Psoas muscle (tissue), 8 donors: Measurements from ENCODE around the gene MAP4K4. TPM values are rescaled to one million over a fixed set of nuclear protein-coding genes. Genes with fewer than 3 reads are reported as not detected.

Experiments
- ATAC-seq, 4 donors: fragments of 200-7000 bp; cut with Tn5 transposase; one replicate each; pipeline ENCODE4 v1.9.1; 2020; ENCODE audit warnings: moderate library complexity in 3 of 4, mild to moderate bottlenecking in 2 of 4
- DNase-seq, 2 donors: peaks; one replicate each; pipeline ENCODE4 v3.0.0-alpha.2; 2020
- H3K27ac ChIP-seq: fragments of 200-600 bp; one replicate; pipeline ENCODE4 v1.8.0; 2022
- H3K27me3 ChIP-seq, 3 donors: fragments of 200-600 bp in 1 of 3; one replicate each; pipeline versions ENCODE4 v1.6.1 to v1.8.0; 2013 to 2022; ENCODE audit warnings: low read length in 2 of 3, mild to moderate bottlenecking in 2 of 3, moderate library complexity in 1 of 3; ENCODE audit not compliant: insufficient read depth in 3 of 3
- H3K36me3 ChIP-seq, 2 donors: fragments of 200-600 bp in 1 of 2; one replicate each; pipeline versions ENCODE4 v1.6.1 to v1.8.0; 2013 to 2022; ENCODE audit warnings: low read depth in 1 of 2, mild to moderate bottlenecking in 1 of 2, moderate library complexity in 1 of 2; ENCODE audit not compliant: insufficient read depth in 1 of 2
- H3K4me1 ChIP-seq: fragments of 200-600 bp; one replicate; pipeline ENCODE4 v1.8.0; 2022
- H3K4me3 ChIP-seq: fragments of 200-600 bp; one replicate; pipeline ENCODE4 v1.8.0; 2022; ENCODE audit warnings: mild to moderate bottlenecking
- H3K9me3 ChIP-seq: fragments of 200-600 bp; one replicate; pipeline ENCODE4 v1.8.0; 2022
- WGBS, 3 donors: extraction: QIAGEN DNeasy Blood & Tissue Kit; methylation state at CpG; one replicate each; pipeline versions ENCODE4 v1.1.6 to v1.1.7; 2013; 5-methylcytosine and 5-hydroxymethylcytosine counted together
- intact Hi-C, 2 donors: fragments of 100-400 bp; cut with DNase I; formaldehyde crosslinking; loops; one replicate each; pipeline versions ENCODE4 v1.11.0 to v1.14.2; 2022
- polyA plus RNA-seq, 3 donors: library from polyadenylated mRNA; stranded (reverse); fragments of 200-250 nt; gene quantifications; one replicate each; pipeline ENCODE4 v1.2.3, GENCODE V29; 2013
- total RNA-seq, 4 donors: library from RNA; stranded (reverse); fragmentation: NEBNext Ultra II Directional in 2 of 4; extraction: Animal tissue kit (Norgen Biotek cat#: 25700) in 2 of 4; gene quantifications; one replicate each; pipeline versions ENCODE4 v1.2.1 to v1.2.4, GENCODE V29; 2021 to 2023
- TF ChIP-seq, protein P1 (sequence below): fragments of 200-600 bp; IDR thresholded peaks from one replicate; pipeline ENCODE4 v1.8.0; 2022; ENCODE audit warnings: antibody characterized with exemption
- donor health status: healthy with polysubstance abuse.
- donor health status: DM: no; HTN: no; CAD: no; lungs with moderate emphysema.
- donor health status: Bipolar disorder and iron deficiency.
- donor health status: healthy.
- donor health status: DM: yes; HTN: yes; CAD: no.
- donor health status: DM: no; HTN: no; CAD: no.
- donor health status: DM: no; HTN: no; CAD: no.
- donor health status: DM: yes; HTN: yes; CAD: no.

MAP4K4 gene
- total and polyA plus RNA-seq, 7 donors = 20.1 to 99.9 (median 80.4) TPM

DNA sequence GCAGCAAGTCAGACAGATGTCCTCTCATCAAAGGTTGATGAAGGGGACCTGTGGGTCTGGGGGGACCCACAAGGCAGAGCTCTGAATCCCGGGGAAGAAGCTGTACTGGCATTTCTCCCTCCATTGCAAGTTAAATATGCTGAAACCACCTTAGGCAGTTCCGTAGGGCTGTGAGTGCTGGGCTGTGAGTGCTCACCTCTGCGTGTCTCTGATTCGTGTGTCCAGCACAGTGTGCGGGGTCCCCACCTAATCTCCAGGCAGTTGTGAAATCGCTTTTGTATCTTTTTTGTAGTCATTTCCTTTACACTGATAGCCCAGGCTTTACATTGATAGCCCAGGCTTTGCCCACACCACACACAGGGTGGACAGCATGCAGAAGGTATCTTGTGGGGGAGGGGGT lies 80.6 kb downstream of the MAP4K4 start:
- Histone ChIP-seq H3K4me3 (no peak overlapping the region), H3K9me3 (no peaks in the 10 kb centered on the region), H3K27me3 (no peaks in the 10 kb centered on the region), H3K27ac (no peak overlapping the region), H3K4me1 (peaks cover 61% of the 10 kb centered on the region), H3K36me3 (no peaks in the 10 kb centered on the region)
- DNase-seq (no peak), ATAC-seq (no peak)
- TF ChIP-seq, protein P1, sequence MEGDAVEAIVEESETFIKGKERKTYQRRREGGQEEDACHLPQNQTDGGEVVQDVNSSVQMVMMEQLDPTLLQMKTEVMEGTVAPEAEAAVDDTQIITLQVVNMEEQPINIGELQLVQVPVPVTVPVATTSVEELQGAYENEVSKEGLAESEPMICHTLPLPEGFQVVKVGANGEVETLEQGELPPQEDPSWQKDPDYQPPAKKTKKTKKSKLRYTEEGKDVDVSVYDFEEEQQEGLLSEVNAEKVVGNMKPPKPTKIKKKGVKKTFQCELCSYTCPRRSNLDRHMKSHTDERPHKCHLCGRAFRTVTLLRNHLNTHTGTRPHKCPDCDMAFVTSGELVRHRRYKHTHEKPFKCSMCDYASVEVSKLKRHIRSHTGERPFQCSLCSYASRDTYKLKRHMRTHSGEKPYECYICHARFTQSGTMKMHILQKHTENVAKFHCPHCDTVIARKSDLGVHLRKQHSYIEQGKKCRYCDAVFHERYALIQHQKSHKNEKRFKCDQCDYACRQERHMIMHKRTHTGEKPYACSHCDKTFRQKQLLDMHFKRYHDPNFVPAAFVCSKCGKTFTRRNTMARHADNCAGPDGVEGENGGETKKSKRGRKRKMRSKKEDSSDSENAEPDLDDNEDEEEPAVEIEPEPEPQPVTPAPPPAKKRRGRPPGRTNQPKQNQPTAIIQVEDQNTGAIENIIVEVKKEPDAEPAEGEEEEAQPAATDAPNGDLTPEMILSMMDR = no peak
- intact Hi-C loops = loop anchor here in 1 of 2 donors (10.0 kb wide), 1 partner anchor 83 kb away; the partner anchor contains the start of gene MAP4K4
- WGBS, 3 donors = 88 to 97% (median 90%) methylated on average over 6 of the region's 6 CpGs

DNA sequence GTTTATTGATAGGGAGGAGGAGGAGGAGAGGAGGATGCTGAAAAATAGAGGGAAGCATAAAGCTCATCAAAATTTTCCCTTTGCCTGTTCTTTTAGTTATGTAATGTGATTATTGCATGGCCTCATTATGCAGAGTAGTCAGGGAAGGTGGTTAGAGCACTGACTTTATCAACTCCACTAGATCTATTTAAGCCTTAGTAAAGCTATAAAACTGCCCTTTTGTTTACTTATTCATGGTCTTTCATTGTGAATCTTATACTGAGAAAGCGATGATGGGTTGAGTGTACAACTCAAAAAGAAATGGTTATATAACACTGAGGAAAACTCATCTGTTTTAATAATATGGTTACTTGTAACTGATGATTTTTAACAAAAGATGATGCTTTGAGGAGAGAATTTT lies 81.7 kb downstream of the MAP4K4 start:
- DNase-seq (no peak), ATAC-seq (no peak)
- TF ChIP-seq, protein P1 = no peak
- Histone ChIP-seq H3K4me1 (peaks cover 58% of the 10 kb centered on the region), H3K9me3 (no peaks in the 10 kb centered on the region), H3K4me3 (no peak overlapping the region), H3K36me3 (no peaks in the 10 kb centered on the region), H3K27me3 (no peaks in the 10 kb centered on the region), H3K27ac (no peak overlapping the region)
- 94 to 97% (median 95%) methylated on average over 1 of the region's 1 CpG for WGBS, 3 donors
- intact Hi-C loops = loop anchor here in 1 of 2 donors (10.0 kb wide), 1 partner anchor 84 kb away; the partner anchor contains the start of gene MAP4K4

GRCh38 chr2:101779656-101780055 lies 82.1 kb downstream of the MAP4K4 start:
- intact Hi-C loops = loop anchor here in 1 of 2 donors (10.0 kb wide), 1 partner anchor 85 kb away; the partner anchor contains the start of gene MAP4K4
- H3K4me3 ChIP-seq = no peak overlapping the region
- ATAC-seq (no peak), DNase-seq (no peak)
- TF ChIP-seq, protein P1 = no peak
- no peaks in the 10 kb centered on the region for H3K27me3 ChIP-seq
- WGBS, 3 donors = 74 to 81% (median 78%) methylated on average over 3 of the region's 3 CpGs
- H3K4me1 ChIP-seq = peaks cover 58% of the 10 kb centered on the region
- no peak overlapping the region for H3K27ac ChIP-seq
- H3K9me3 ChIP-seq = no peaks in the 10 kb centered on the region
- H3K36me3 ChIP-seq = no peaks in the 10 kb centered on the region

GRCh38 chr2:101781326-101781725 lies 83.8 kb downstream of the MAP4K4 start:
- ATAC-seq = no peak
- WGBS, 3 donors = 61 to 65% (median 62%) methylated on average over 4 of the region's 4 CpGs

More at GRCh38 chr2:101781326-101781725, 83.8 kb downstream of the MAP4K4 start:
- Histone ChIP-seq H3K9me3 (no peaks in the 10 kb centered on the region), H3K27ac (no peak overlapping the region), H3K36me3 (no peaks in the 10 kb centered on the region), H3K27me3 (no peaks in the 10 kb centered on the region), H3K4me1 (peaks cover 46% of the 10 kb centered on the region), H3K4me3 (no peak overlapping the region)
- intact Hi-C loops = no loop called here
- TF ChIP-seq, protein P1 = no peak
- no peak for DNase-seq
